ENCODE data around the gene VPS9D1. TPM values are rescaled to one million over a fixed set of nuclear protein-coding genes. Genes with fewer than 3 reads are reported as not detected.

VPS9D1 gene
- total RNA-seq, 1 donor from 2014 or later = 11.2 TPM

Other genes starting within 250 kb of the VPS9D1 start
- gene ANKRD11, start 230.3 kb downstream of the VPS9D1 start, total RNA-seq = 64.9 TPM
- gene SPG7, start 212.5 kb downstream of the VPS9D1 start, total RNA-seq = 108 TPM
- gene RPL13, start 160.2 kb downstream of the VPS9D1 start, total RNA-seq = 1,044 TPM
- gene CPNE7, start 145.1 kb downstream of the VPS9D1 start, total RNA-seq = not detected
- gene DPEP1, start 107.3 kb downstream of the VPS9D1 start, total RNA-seq = not detected
- 32.6 TPM for gene CHMP1A, start 63.2 kb downstream of the VPS9D1 start, total RNA-seq
- 1.9 TPM for gene SPATA33, start 63.1 kb downstream of the VPS9D1 start, total RNA-seq
- gene CDK10, start 34.2 kb downstream of the VPS9D1 start, total RNA-seq = 20.7 TPM
- 4.1 TPM for gene SPATA2L, start 19.2 kb downstream of the VPS9D1 start, total RNA-seq
- gene ZNF276, start 639 bp upstream of the VPS9D1 start, total RNA-seq = 10.2 TPM
- gene FANCA, start 95.7 kb upstream of the VPS9D1 start, total RNA-seq = 1.9 TPM
- gene SPIRE2, start 107.6 kb upstream of the VPS9D1 start, total RNA-seq = 1.2 TPM
- gene TCF25, start 152.7 kb upstream of the VPS9D1 start, total RNA-seq = 83.2 TPM
- gene MC1R, start 198.0 kb upstream of the VPS9D1 start, total RNA-seq = 1.1 TPM
- 1.8 TPM for gene TUBB3, start 202.4 kb upstream of the VPS9D1 start, total RNA-seq
- gene DEF8, start 227.9 kb upstream of the VPS9D1 start, total RNA-seq = 46.7 TPM